Measurements from ENCODE around the gene STAU1. TPM values are rescaled to one million over a fixed set of nuclear protein-coding genes. Genes with fewer than 3 reads are reported as not detected.

STAU1 gene
- total and polyA plus RNA-seq, 10 of the 15 experiments (the other 5 are each of a cell fraction or from before 2014, with no cell fraction given): 13.9 to 66.2 (median 45.6) TPM

- POLR2A ChIA-PET: no interaction called here
Measured at GRCh38 chr20:49104365-49104648, 83.8 kb downstream of the STAU1 start.

GRCh38 chr20:49103647-49104364 lies 84.3 kb downstream of the STAU1 start:
- Histone ChIP-seq H3K27ac (ENCODE audit: control insufficient read depth, insufficient read depth) (no peak overlapping the region), H3K79me2 (ENCODE audit: control insufficient read depth, insufficient read depth, low read length) (no peaks in the 10 kb centered on the region; the same call in none of the 2 replicates), H3K4me3 (no peak overlapping the region), H3K4me2 (ENCODE audit: control insufficient read depth, insufficient read depth) (no peak overlapping the region), H3K9me3 (replicated peaks; ENCODE audit: control insufficient read depth, insufficient read depth, low read length) (no peaks in the 10 kb centered on the region), H3K27me3 (replicated peaks in 1 of 2; ENCODE audit: control insufficient read depth in 2 of 2, insufficient read depth in 2 of 2, low read length in 1 of 2) (no peaks in the 10 kb centered on the region), H3K9ac (ENCODE audit: control insufficient read depth, insufficient read depth, low read length) (no peak overlapping the region), H3K36me3 (ENCODE audit: control insufficient read depth in 2 of 2, insufficient read depth in 2 of 2, low read length in 1 of 2) (peaks cover 8 to 22% of the 10 kb centered on the region in 2 experiments), H3K4me1 (ENCODE audit: control insufficient read depth, insufficient read depth, low read length) (no peaks in the 10 kb centered on the region), H4K20me1 (ENCODE audit: control insufficient read depth, insufficient read depth) (0 out of 2 replicates have a peak, but pooled peaks cover 3% of the 10 kb centered on the region), H2AFZ (ENCODE audit: control insufficient read depth, low read depth, low read length) (no peak overlapping the region)
- SMC1A ChIA-PET (ENCODE audit: uncharacterized antibody, unreplicated experiment): interaction anchor here (0.7 to 1.1 kb wide), 5 partner anchors 9 to 113 kb away, joined by 3 to 6 read pairs (median 3); no protein-coding TSS in a partner anchor
- FAIRE-seq (no peak), ATAC-seq (no peak), DNase-seq (ENCODE audit: low read depth, low spot score) (no peak)
- 95% methylated on average over 7 of the region's 7 CpGs for WGBS (ENCODE audit: insufficient coverage, insufficient replicate concordance, low lambda C conversion rate, missing lambda C conversion rate)
- CTCF ChIA-PET: interaction anchor here (1.1 to 1.6 kb wide), 2 partner anchors 114 to 124 kb away, joined by 3 read pairs; no protein-coding TSS in a partner anchor
- TF ChIP-seq ESRRA (IDR thresholded peaks at IDR 0.05; ENCODE audit: low read length) (no peak), KLF5 (IDR thresholded peaks at IDR 0.05; ENCODE audit: partially characterized antibody) (no peak)
- TF ChIP-seq, protein P1, sequence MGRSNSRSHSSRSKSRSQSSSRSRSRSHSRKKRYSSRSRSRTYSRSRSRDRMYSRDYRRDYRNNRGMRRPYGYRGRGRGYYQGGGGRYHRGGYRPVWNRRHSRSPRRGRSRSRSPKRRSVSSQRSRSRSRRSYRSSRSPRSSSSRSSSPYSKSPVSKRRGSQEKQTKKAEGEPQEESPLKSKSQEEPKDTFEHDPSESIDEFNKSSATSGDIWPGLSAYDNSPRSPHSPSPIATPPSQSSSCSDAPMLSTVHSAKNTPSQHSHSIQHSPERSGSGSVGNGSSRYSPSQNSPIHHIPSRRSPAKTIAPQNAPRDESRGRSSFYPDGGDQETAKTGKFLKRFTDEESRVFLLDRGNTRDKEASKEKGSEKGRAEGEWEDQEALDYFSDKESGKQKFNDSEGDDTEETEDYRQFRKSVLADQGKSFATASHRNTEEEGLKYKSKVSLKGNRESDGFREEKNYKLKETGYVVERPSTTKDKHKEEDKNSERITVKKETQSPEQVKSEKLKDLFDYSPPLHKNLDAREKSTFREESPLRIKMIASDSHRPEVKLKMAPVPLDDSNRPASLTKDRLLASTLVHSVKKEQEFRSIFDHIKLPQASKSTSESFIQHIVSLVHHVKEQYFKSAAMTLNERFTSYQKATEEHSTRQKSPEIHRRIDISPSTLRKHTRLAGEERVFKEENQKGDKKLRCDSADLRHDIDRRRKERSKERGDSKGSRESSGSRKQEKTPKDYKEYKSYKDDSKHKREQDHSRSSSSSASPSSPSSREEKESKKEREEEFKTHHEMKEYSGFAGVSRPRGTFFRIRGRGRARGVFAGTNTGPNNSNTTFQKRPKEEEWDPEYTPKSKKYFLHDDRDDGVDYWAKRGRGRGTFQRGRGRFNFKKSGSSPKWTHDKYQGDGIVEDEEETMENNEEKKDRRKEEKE (IDR thresholded peaks at IDR 0.05): no peak
- POLR2A ChIA-PET: no interaction called here
- intact Hi-C loops (cut with micrococcal nuclease; ENCODE audit: unreplicated experiment): no loop called here
- in situ Hi-C loops (cut with MboI): no loop called here
- BruUV-seq (replicated peaks): TSS peak; percentile 21
- RAD21 ChIA-PET (ENCODE audit: unreplicated experiment): no interaction called here

More at GRCh38 chr20:49104365-49104648, 83.8 kb downstream of the STAU1 start:
- Histone ChIP-seq H3K79me2 (ENCODE audit: control insufficient read depth, insufficient read depth, low read length) (no peaks in the 10 kb centered on the region; the same call in none of the 2 replicates), H2AFZ (ENCODE audit: control insufficient read depth, low read depth, low read length) (no peak overlapping the region), H3K4me2 (ENCODE audit: control insufficient read depth, insufficient read depth) (no peak overlapping the region), H3K9ac (ENCODE audit: control insufficient read depth, insufficient read depth, low read length) (no peak overlapping the region), H3K4me1 (ENCODE audit: control insufficient read depth, insufficient read depth, low read length) (no peaks in the 10 kb centered on the region), H3K27me3 (replicated peaks in 1 of 2; ENCODE audit: control insufficient read depth in 2 of 2, insufficient read depth in 2 of 2, low read length in 1 of 2) (no peaks in the 10 kb centered on the region), H3K27ac (ENCODE audit: control insufficient read depth, insufficient read depth) (no peak overlapping the region), H3K36me3 (ENCODE audit: control insufficient read depth in 2 of 2, insufficient read depth in 2 of 2, low read length in 1 of 2) (peaks cover 6 to 18% of the 10 kb centered on the region in 2 experiments), H3K9me3 (replicated peaks; ENCODE audit: control insufficient read depth, insufficient read depth, low read length) (no peaks in the 10 kb centered on the region), H3K4me3 (no peak overlapping the region), H4K20me1 (ENCODE audit: control insufficient read depth, insufficient read depth) (0 out of 2 replicates have a peak, but pooled peaks cover 3% of the 10 kb centered on the region)
- TF ChIP-seq POLR2AphosphoS5 (IDR thresholded peaks at IDR 0.05; ENCODE audit: low read length): peak; percentile 12; the same call in 1 of the 2 replicates
- no peak for TF ChIP-seq CREM (IDR thresholded peaks at IDR 0.05; ENCODE audit: low read depth)
- TF ChIP-seq MYB (IDR thresholded peaks at IDR 0.05; ENCODE audit: borderline replicate concordance, low read depth, low read length): no peak
- TF ChIP-seq POLR2A (IDR thresholded peaks at IDR 0.05; ENCODE audit: low read depth, low read length): peak; percentile 43
- TF ChIP-seq NR2C2 (IDR thresholded peaks at IDR 0.05; ENCODE audit: borderline replicate concordance, control insufficient read depth, insufficient read length, low read depth): no peak
- TF ChIP-seq LARP7 (IDR thresholded peaks at IDR 0.05): no peak
- in situ Hi-C loops (cut with MboI): no loop called here
- RAD21 ChIA-PET (ENCODE audit: unreplicated experiment): no interaction called here
- ATAC-seq (no peak), DNase-seq (ENCODE audit: low read depth, low spot score) (no peak), FAIRE-seq (no peak)
- 97% methylated on average over 3 of the region's 3 CpGs for WGBS (ENCODE audit: insufficient coverage, insufficient replicate concordance, low lambda C conversion rate, missing lambda C conversion rate)
- BruUV-seq (replicated peaks): no TSS peak
- CTCF ChIA-PET: interaction anchor here (1.6 kb wide), 1 partner anchor 113 kb away, joined by 3 read pairs; no protein-coding TSS in a partner anchor
- SMC1A ChIA-PET (ENCODE audit: uncharacterized antibody, unreplicated experiment): interaction anchor here (1.1 kb wide), 1 partner anchor 14 kb away, joined by 4 read pairs; no protein-coding TSS in a partner anchor
- intact Hi-C loops (cut with micrococcal nuclease; ENCODE audit: unreplicated experiment): no loop called here
